MM.1S (cell line): ENCODE measurements around the gene RREB1.

Experiments
- EZH2 ChIP-seq: fragments of 300-600 bp; sonication (generic); optimal IDR thresholded peaks from 2 replicates; pipeline ENCODE3; 2017; ENCODE audit warnings: low read depth, mild to moderate bottlenecking, antibody characterized with exemption, low read length, mixed read lengths
- TF ChIP-seq, protein P1 (sequence below): fragments of 300-600 bp; sonication (generic); IDR thresholded peaks from 2 replicates; pipeline ENCODE4 v1.5.1; 2016; ENCODE audit warnings: antibody characterized with exemption, low read length, mixed read lengths

DNA sequence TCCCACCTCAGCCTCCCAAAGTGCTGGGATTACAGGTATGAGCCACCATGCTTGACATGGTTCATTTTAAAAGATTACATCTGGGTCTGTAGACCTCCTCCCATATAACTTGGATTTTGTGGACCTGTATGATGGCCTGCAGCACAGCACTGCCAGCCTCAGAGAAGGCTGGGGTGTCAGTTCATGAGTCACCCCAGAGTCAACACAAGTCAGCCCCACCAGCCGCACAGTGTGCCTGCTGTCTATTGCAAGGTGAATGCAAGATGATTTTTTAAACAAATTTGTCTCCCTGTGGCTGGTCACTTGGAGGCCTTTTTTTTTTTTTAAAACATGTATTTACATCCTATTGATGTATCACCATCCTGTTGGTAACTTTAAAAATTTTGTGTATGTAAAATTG is 76.7 kb downstream of the RREB1 start:
- TF ChIP-seq, protein P1, sequence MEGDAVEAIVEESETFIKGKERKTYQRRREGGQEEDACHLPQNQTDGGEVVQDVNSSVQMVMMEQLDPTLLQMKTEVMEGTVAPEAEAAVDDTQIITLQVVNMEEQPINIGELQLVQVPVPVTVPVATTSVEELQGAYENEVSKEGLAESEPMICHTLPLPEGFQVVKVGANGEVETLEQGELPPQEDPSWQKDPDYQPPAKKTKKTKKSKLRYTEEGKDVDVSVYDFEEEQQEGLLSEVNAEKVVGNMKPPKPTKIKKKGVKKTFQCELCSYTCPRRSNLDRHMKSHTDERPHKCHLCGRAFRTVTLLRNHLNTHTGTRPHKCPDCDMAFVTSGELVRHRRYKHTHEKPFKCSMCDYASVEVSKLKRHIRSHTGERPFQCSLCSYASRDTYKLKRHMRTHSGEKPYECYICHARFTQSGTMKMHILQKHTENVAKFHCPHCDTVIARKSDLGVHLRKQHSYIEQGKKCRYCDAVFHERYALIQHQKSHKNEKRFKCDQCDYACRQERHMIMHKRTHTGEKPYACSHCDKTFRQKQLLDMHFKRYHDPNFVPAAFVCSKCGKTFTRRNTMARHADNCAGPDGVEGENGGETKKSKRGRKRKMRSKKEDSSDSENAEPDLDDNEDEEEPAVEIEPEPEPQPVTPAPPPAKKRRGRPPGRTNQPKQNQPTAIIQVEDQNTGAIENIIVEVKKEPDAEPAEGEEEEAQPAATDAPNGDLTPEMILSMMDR, result no peak
- no peak for TF ChIP-seq EZH2
